Stimulated activated CD8-positive, alpha-beta memory T cell treated with anti-CD3 and anti-CD28 coated beads, Interleukin-12 subunit alpha, Interleukin-12 subunit beta, amount 100 ng/mL, for 1 hour (primary cell): ENCODE measurements around the gene PRRX1.

Source experiments
- DNase-seq: peaks from one replicate; pipeline ENCODE4 v3.0.0-alpha.2; 2020; ENCODE audit warnings: low read depth

Gene PRRX1

GRCh38 chr1:170770254-170770653 is 106.3 kb downstream of the PRRX1 start:
- DNase-seq = no peak

GRCh38 chr1:170776252-170776651 is 112.3 kb downstream of the PRRX1 start:
- DNase-seq = no peak

GRCh38 chr1:170776777-170777176 is 112.8 kb downstream of the PRRX1 start:
- no peak for DNase-seq
